Measurements from ENCODE around the gene UACA. TPM values are rescaled to one million over a fixed set of nuclear protein-coding genes. Genes with fewer than 3 reads are reported as not detected.

The UACA gene
- total RNA-seq, 1 experiment from 2014 or later, result 38.0 TPM

DNA sequence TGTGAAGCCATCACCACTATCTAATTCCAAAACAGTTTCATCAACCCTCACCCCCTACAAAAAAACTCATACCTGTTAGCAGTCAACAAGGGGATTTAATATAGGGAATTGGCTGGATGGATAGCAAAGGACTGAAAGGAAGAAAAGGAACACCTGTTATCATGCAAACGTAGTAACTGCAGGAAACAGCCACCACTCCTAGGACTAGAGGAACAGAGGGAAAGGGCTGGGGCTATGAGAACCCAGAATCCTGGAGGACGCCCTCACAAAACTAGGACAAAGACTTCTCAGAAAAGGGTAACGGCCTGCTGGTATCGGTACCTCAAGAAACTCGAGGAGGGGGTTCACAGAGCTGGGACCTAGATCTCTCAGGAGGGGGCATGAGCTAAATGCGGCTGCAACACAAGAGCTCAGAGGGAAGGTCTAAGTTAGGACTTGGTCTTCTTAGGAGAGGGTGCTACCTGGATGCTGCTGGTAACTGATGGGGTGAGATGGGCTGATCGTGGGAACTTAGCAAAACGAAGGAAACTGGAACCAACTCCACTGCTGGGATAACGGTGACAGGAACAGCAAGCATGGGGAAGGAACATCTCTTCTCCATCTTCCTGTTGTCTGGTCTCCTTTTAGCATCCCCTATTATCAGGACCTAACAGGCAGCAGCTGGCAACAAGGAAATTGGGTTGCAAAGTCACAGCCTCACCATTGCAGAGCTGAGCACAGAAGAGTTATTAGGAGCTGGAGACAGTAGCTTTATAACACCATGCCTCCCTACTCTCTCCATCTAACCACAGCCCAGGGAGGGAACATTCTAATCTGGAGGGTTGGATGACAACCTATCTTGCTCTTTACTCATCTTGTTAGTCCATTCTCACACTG is 147.7 kb downstream of the UACA start:
- Histone ChIP-seq H4K5ac (ENCODE audit: insufficient read length, low read depth, low read length) (no peak overlapping the region), H3K79me2 (ENCODE audit: insufficient read depth, low read length) (no peaks in the 10 kb centered on the region), H3K56ac (ENCODE audit: insufficient read length, low read depth, low read length) (no peak overlapping the region), H2BK20ac (ENCODE audit: low read depth, low read length, poor library complexity, severe bottlenecking) (no peak overlapping the region), H2AFZ (ENCODE audit: low read length) (no peak overlapping the region), H2AK5ac (ENCODE audit: insufficient read length, low read length) (no peak overlapping the region), H2BK12ac (ENCODE audit: insufficient read length, low read depth, low read length) (no peak overlapping the region), H3K27ac (ENCODE audit: insufficient read length, low read depth, low read length) (no peak overlapping the region), H3T11ph (ENCODE audit: low read length) (no peak overlapping the region), H2BK120ac (ENCODE audit: low read depth, low read length, poor library complexity, severe bottlenecking) (no peak overlapping the region), H3K79me1 (ENCODE audit: insufficient read depth, low read depth, low read length, poor library complexity, severe bottlenecking) (no peaks in the 10 kb centered on the region), H3K9ac (ENCODE audit: extremely low read depth, insufficient read length, low read length) (no peak overlapping the region), H3K14ac (ENCODE audit: insufficient read depth, low read length) (no peak overlapping the region), H4K8ac (replicated peaks; ENCODE audit: insufficient read length, low read depth, low read length) (no peak overlapping the region), H2BK15ac (ENCODE audit: low read depth, low read length) (no peak overlapping the region), H3K18ac (ENCODE audit: insufficient read length, low read depth, low read length) (no peak overlapping the region), H3K4me2 (ENCODE audit: insufficient read depth, insufficient read length, low read length) (no peak overlapping the region), H4K20me1 (ENCODE audit: control insufficient read depth, insufficient read depth, insufficient read length) (no peaks in the 10 kb centered on the region), H3K4ac (ENCODE audit: low read depth, low read length) (no peak overlapping the region), H2BK5ac (ENCODE audit: insufficient read length, low read length) (no peak overlapping the region), H3K23ac (ENCODE audit: insufficient read length, low read depth, low read length) (no peak overlapping the region), H3K9me3 (ENCODE audit: control insufficient read depth, low read depth, low read length) (no peaks in the 10 kb centered on the region), H3K27me3 (ENCODE audit: insufficient read depth, low read length) (no peaks in the 10 kb centered on the region), H3K23me2 (ENCODE audit: insufficient read length, low read depth, low read length, poor library complexity, severe bottlenecking) (no peaks in the 10 kb centered on the region), H3K4me1 (ENCODE audit: insufficient read depth, low read length) (peaks cover 7% of the 10 kb centered on the region), H4K91ac (ENCODE audit: insufficient read length, low read depth, low read length) (no peak overlapping the region)
- Mint-ChIP-seq H3K9me3 (peaks cover 2 to 6% of the 10 kb centered on the region in 2 experiments), H3K4me1 (peaks cover 20 to 25% of the 10 kb centered on the region in 2 experiments), H3K27ac (peak overlapping the region in 2 of 3 experiments; percentile 52 to 62; a peak in 2 of 7 replicates), H3K36me3 (ENCODE audit: insufficient read depth in 1 of 3, low read depth in 3 of 3) (no peaks in the 10 kb centered on the region; a peak in 2 of 7 replicates), H3K4me3 (no peak overlapping the region), H3K27me3 (ENCODE audit: low read depth) (no peaks in the 10 kb centered on the region)
- WGBS (ENCODE audit: extremely low coverage, insufficient read length, low lambda C conversion rate), result no CpG with 5 or more reads among the region's 9 CpGs
- TF ChIP-seq, protein P1, sequence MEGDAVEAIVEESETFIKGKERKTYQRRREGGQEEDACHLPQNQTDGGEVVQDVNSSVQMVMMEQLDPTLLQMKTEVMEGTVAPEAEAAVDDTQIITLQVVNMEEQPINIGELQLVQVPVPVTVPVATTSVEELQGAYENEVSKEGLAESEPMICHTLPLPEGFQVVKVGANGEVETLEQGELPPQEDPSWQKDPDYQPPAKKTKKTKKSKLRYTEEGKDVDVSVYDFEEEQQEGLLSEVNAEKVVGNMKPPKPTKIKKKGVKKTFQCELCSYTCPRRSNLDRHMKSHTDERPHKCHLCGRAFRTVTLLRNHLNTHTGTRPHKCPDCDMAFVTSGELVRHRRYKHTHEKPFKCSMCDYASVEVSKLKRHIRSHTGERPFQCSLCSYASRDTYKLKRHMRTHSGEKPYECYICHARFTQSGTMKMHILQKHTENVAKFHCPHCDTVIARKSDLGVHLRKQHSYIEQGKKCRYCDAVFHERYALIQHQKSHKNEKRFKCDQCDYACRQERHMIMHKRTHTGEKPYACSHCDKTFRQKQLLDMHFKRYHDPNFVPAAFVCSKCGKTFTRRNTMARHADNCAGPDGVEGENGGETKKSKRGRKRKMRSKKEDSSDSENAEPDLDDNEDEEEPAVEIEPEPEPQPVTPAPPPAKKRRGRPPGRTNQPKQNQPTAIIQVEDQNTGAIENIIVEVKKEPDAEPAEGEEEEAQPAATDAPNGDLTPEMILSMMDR (conservative IDR thresholded peaks at IDR 0.05), result no peak
- no peak for DNase-seq

All from H9 (cell line).